Fibroblast of lung (primary cell): ENCODE results near the gene ENKD1. TPM values are rescaled to one million over a fixed set of nuclear protein-coding genes. Genes with fewer than 3 reads are reported as not detected.

Experiments used
- DNase-seq, 2 donors: peaks; one replicate each; pipeline versions ENCODE4 v3.0.0 to v3.0.0-alpha.2; 2010; ENCODE audit warnings: low read depth in 2 of 2
- H2AFZ ChIP-seq: 2 replicates; pipeline ENCODE4 v1.5.1; 2012; ENCODE audit warnings: low read length, control low read depth, inconsistent platforms
- H3K27ac ChIP-seq: 2 replicates; pipeline ENCODE4 v1.5.1; 2011; ENCODE audit warnings: low read length, control low read depth; ENCODE audit not compliant: insufficient read depth
- H3K27me3 ChIP-seq: 2 replicates; pipeline ENCODE4 v1.5.1; 2011; ENCODE audit warnings: mild to moderate bottlenecking, low read length; ENCODE audit not compliant: control insufficient read depth, insufficient read depth
- H3K36me3 ChIP-seq: 2 replicates; pipeline ENCODE4 v1.5.1; 2011; ENCODE audit warnings: low read length; ENCODE audit not compliant: control insufficient read depth, insufficient read depth
- H3K4me1 ChIP-seq: 2 replicates; pipeline ENCODE4 v1.5.1; 2011; ENCODE audit warnings: low read length; ENCODE audit not compliant: control insufficient read depth, insufficient read depth; ENCODE audit errors: extremely low read depth
- H3K4me2 ChIP-seq: 2 replicates; pipeline ENCODE4 v1.5.1; 2011; ENCODE audit warnings: low read length, control low read depth; ENCODE audit not compliant: insufficient read depth; ENCODE audit errors: extremely low read depth
- H3K4me3 ChIP-seq, 4 experiments: fragments of 200-600 bp in 1 of 4; sonication (generic) in 1 of 4; replicated peaks in 1 of 4; 2 replicates each; pipeline ENCODE4 v1.5.1; 2011 to 2016; ENCODE audit warnings: low read length in 4 of 4, low read depth in 3 of 4, mild to moderate bottlenecking in 3 of 4, control low read depth in 2 of 4, inconsistent platforms in 1 of 4, mixed read lengths in 1 of 4; ENCODE audit not compliant: insufficient read depth in 1 of 4; ENCODE audit errors: control extremely low read depth in 1 of 4
- H3K79me2 ChIP-seq: 2 replicates; pipeline ENCODE4 v1.5.1; 2012; ENCODE audit warnings: mild to moderate bottlenecking, low read length, inconsistent platforms; ENCODE audit not compliant: control insufficient read depth, insufficient read depth
- H3K9ac ChIP-seq: 2 replicates; pipeline ENCODE4 v1.5.1; 2011; ENCODE audit warnings: mild to moderate bottlenecking, low read length, control low read depth; ENCODE audit not compliant: insufficient read depth
- H3K9me3 ChIP-seq: 2 replicates; pipeline ENCODE4 v1.5.1; 2012; ENCODE audit warnings: low read depth, low read length; ENCODE audit not compliant: control insufficient read depth, insufficient read depth
- H4K20me1 ChIP-seq: 2 replicates; pipeline ENCODE4 v1.5.1; 2011; ENCODE audit warnings: low read length; ENCODE audit not compliant: control insufficient read depth, insufficient read depth; ENCODE audit errors: extremely low read depth
- EZH2 ChIP-seq: IDR thresholded peaks from 2 replicates; pipeline ENCODE4 v1.5.1; 2012; ENCODE audit warnings: low read length, control low read depth, mild to moderate bottlenecking; ENCODE audit errors: missing control alignments
- polyA plus RNA-seq, 2 donors: library from polyadenylated mRNA; depleted of rRNA in 1 of 2; stranded (reverse) in 1 of 2; unstranded in 1 of 2; fragments of >200 nt; gene quantifications; 2 replicates each; pipeline ENCODE4 v1.2.1, GENCODE V29; 2011 to 2012; ENCODE audit warnings: missing spikeins in 1 of 2
- total RNA-seq: library from RNA; depleted of rRNA; stranded (reverse); fragments of >200 nt; gene quantifications from 2 replicates; pipeline ENCODE4 v1.2.1, GENCODE V29; 2014
- TF ChIP-seq, protein P1 (sequence below), 2 donors: IDR thresholded peaks in 1 of 2; conservative IDR thresholded peaks in 1 of 2; 1 replicate in 1 of 2; 2 replicates in 1 of 2; pipeline ENCODE4 v1.5.1; 2011 to 2012; ENCODE audit warnings: low read length in 2 of 2, control low read depth in 1 of 2, inconsistent platforms in 1 of 2, low read depth in 1 of 2, mild to moderate bottlenecking in 1 of 2

The ENKD1 gene
- total and polyA plus RNA-seq, 2 donors (not counting 1 experiment from before 2014, with no cell fraction given), result 3.2 to 17.8 TPM

- H3K27me3 ChIP-seq, result no peaks in the 10 kb centered on the region
- no peak overlapping the region for H3K27ac ChIP-seq
- H3K4me1 ChIP-seq, result no peaks in the 10 kb centered on the region
- no peak overlapping the region for H3K4me2 ChIP-seq
- H3K36me3 ChIP-seq, result peaks cover under 1% of the 10 kb centered on the region
- H3K79me2 ChIP-seq, result no peaks in the 10 kb centered on the region
- no peak for DNase-seq
- no peak overlapping the region for H2AFZ ChIP-seq
- TF ChIP-seq, protein P1, sequence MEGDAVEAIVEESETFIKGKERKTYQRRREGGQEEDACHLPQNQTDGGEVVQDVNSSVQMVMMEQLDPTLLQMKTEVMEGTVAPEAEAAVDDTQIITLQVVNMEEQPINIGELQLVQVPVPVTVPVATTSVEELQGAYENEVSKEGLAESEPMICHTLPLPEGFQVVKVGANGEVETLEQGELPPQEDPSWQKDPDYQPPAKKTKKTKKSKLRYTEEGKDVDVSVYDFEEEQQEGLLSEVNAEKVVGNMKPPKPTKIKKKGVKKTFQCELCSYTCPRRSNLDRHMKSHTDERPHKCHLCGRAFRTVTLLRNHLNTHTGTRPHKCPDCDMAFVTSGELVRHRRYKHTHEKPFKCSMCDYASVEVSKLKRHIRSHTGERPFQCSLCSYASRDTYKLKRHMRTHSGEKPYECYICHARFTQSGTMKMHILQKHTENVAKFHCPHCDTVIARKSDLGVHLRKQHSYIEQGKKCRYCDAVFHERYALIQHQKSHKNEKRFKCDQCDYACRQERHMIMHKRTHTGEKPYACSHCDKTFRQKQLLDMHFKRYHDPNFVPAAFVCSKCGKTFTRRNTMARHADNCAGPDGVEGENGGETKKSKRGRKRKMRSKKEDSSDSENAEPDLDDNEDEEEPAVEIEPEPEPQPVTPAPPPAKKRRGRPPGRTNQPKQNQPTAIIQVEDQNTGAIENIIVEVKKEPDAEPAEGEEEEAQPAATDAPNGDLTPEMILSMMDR (conservative IDR thresholded peaks at IDR 0.05 in 1 of 2, IDR thresholded peaks at IDR 0.05 in 1 of 2; ENCODE audit: low read depth in 1 of 2, low read length in 2 of 2), result no peak
- H3K4me3 ChIP-seq, result no peak overlapping the region
- no peak overlapping the region for H3K9ac ChIP-seq
- no peaks in the 10 kb centered on the region for H3K9me3 ChIP-seq
- no peaks in the 10 kb centered on the region for H4K20me1 ChIP-seq
Observed at GRCh38 chr16:67636713-67637112, 29.8 kb downstream of the ENKD1 start.

GRCh38 chr16:67632415-67633172, 34.0 kb downstream of the ENKD1 start:
- Histone ChIP-seq H3K27me3 (no peaks in the 10 kb centered on the region), H3K9ac (no peak overlapping the region), H3K27ac (no peak overlapping the region), H3K36me3 (peaks cover 9% of the 10 kb centered on the region), H3K4me2 (no peak overlapping the region), H2AFZ (no peak overlapping the region), H3K4me3 (no peak overlapping the region), H3K4me1 (no peaks in the 10 kb centered on the region), H4K20me1 (no peaks in the 10 kb centered on the region), H3K79me2 (no peaks in the 10 kb centered on the region), H3K9me3 (no peaks in the 10 kb centered on the region)
- no peak for TF ChIP-seq EZH2
- TF ChIP-seq, protein P1 (conservative IDR thresholded peaks at IDR 0.05 in 1 of 2, IDR thresholded peaks at IDR 0.05 in 1 of 2; ENCODE audit: low read depth in 1 of 2, low read length in 2 of 2), result no peak
- peak in 1 of 2 donors; percentile 82 for DNase-seq

- Histone ChIP-seq H3K36me3 (peaks cover 9% of the 10 kb centered on the region), H3K4me1 (no peaks in the 10 kb centered on the region), H3K9me3 (no peaks in the 10 kb centered on the region), H3K4me2 (no peak overlapping the region), H3K27me3 (no peaks in the 10 kb centered on the region), H3K4me3 (no peak overlapping the region), H3K9ac (no peak overlapping the region), H2AFZ (no peak overlapping the region), H3K27ac (no peak overlapping the region), H4K20me1 (no peaks in the 10 kb centered on the region), H3K79me2 (no peaks in the 10 kb centered on the region)
- no peak for TF ChIP-seq EZH2
- TF ChIP-seq, protein P1 (conservative IDR thresholded peaks at IDR 0.05 in 1 of 2, IDR thresholded peaks at IDR 0.05 in 1 of 2; ENCODE audit: low read depth in 1 of 2, low read length in 2 of 2), result no peak
- no peak for DNase-seq
Observed at GRCh38 chr16:67628216-67628615, 38.3 kb downstream of the ENKD1 start.
